WTC11 (cell line): Measurements from ENCODE around the gene CAPN2. TPM values are rescaled to one million over a fixed set of nuclear protein-coding genes. Genes with fewer than 3 reads are reported as not detected.
A peak's percentile ranks its signal among the peaks of the same experiment; 100 is the strongest.

Experiments used
- ATAC-seq: fragments of 200-7000 bp; cut with Tn5 transposase; 2 replicates; pipeline ENCODE4 v1.10.0; 2021; ENCODE audit warnings: mild to moderate bottlenecking, moderate library complexity
- CTCF ChIA-PET: fragments of 300-600 bp; sonication (Branson Sonifier 250); formaldehyde crosslinking; loops from one replicate; lab custom pipeline; 2021; ENCODE audit warnings: antibody characterized with exemption; lab: Charles Lee
- POLR2A ChIA-PET: fragments of 350-600 bp; sonication (Branson Sonifier 250); formaldehyde crosslinking; loops from one replicate; lab custom pipeline; 2021; ENCODE audit warnings: antibody characterized with exemption; lab: Charles Lee
- DNase-seq: peaks from one replicate; pipeline ENCODE4 v3.0.0; 2021; ENCODE audit warnings: low spot score
- H3K27ac Mint-ChIP-seq: 2 replicates; pipeline ENCODE4 v1.8.0; 2021; ENCODE audit warnings: mixed read lengths
- H3K27me3 Mint-ChIP-seq: 2 replicates; pipeline ENCODE4 v1.8.0; 2021; ENCODE audit warnings: low read depth, mild to moderate bottlenecking, moderate library complexity, mixed read lengths
- H3K36me3 Mint-ChIP-seq: 2 replicates; pipeline ENCODE4 v1.8.0; 2021; ENCODE audit warnings: mixed read lengths
- H3K4me1 Mint-ChIP-seq: 2 replicates; pipeline ENCODE4 v1.8.0; 2022; ENCODE audit warnings: mixed read lengths
- H3K4me3 Mint-ChIP-seq: 2 replicates; pipeline ENCODE4 v1.8.0; 2021; ENCODE audit warnings: mild to moderate bottlenecking, moderate library complexity, mixed read lengths
- H3K9me3 Mint-ChIP-seq: 2 replicates; pipeline ENCODE4 v1.8.0; 2021; ENCODE audit warnings: mixed read lengths
- ATF3 ChIP-seq: sonication (generic); formaldehyde crosslinking; conservative IDR thresholded peaks from 2 replicates; pipeline ENCODE4 v1.8.1; 2022; ENCODE audit warnings: mild to moderate bottlenecking, missing genetic modification reagents
- CDX4 ChIP-seq: fragments of 250-450 bp; sonication (Bioruptor Pico); IDR thresholded peaks from 2 replicates; pipeline ENCODE4 v1.9.0; 2021; ENCODE audit warnings: moderate library complexity, mild to moderate bottlenecking, inconsistent platforms, borderline replicate concordance
- CREB1 ChIP-seq: sonication (generic); formaldehyde crosslinking; IDR thresholded peaks from 2 replicates; pipeline ENCODE4 v1.8.0; 2023; ENCODE audit warnings: mild to moderate bottlenecking, missing genetic modification reagents
- CREM ChIP-seq: sonication (generic); formaldehyde crosslinking; IDR thresholded peaks from 2 replicates; pipeline ENCODE4 v1.8.1; 2022; ENCODE audit warnings: mild to moderate bottlenecking, missing genetic modification reagents, moderate library complexity
- E2F1 ChIP-seq: sonication (generic); formaldehyde crosslinking; IDR thresholded peaks from 2 replicates; pipeline ENCODE4 v1.8.0; 2022; ENCODE audit warnings: mild to moderate bottlenecking, missing genetic modification reagents
- ELF4 ChIP-seq: sonication (generic); formaldehyde crosslinking; IDR thresholded peaks from 2 replicates; pipeline ENCODE4 v1.8.1; 2022; ENCODE audit warnings: low read depth, mild to moderate bottlenecking, moderate library complexity, missing genetic modification reagents
- ESRRA ChIP-seq: sonication (generic); formaldehyde crosslinking; IDR thresholded peaks from 2 replicates; pipeline ENCODE4 v1.8.1; 2022; ENCODE audit warnings: mild to moderate bottlenecking, missing genetic modification reagents, borderline replicate concordance
- FOXK1 ChIP-seq: sonication (generic); formaldehyde crosslinking; IDR thresholded peaks from 2 replicates; pipeline ENCODE4 v1.8.0; 2022; ENCODE audit warnings: mild to moderate bottlenecking, moderate library complexity, missing genetic modification reagents
- GTF2I ChIP-seq: fragments of 250-450 bp; sonication (Bioruptor Pico); conservative IDR thresholded peaks from 2 replicates; pipeline ENCODE4 v1.4.0; 2021; ENCODE audit warnings: mild to moderate bottlenecking
- MYBL2 ChIP-seq: sonication (generic); formaldehyde crosslinking; IDR thresholded peaks from 2 replicates; pipeline ENCODE4 v1.8.1; 2023; ENCODE audit warnings: mild to moderate bottlenecking, moderate library complexity, missing genetic modification reagents
- NFYB ChIP-seq: sonication (generic); formaldehyde crosslinking; conservative IDR thresholded peaks from 2 replicates; pipeline ENCODE4 v1.8.0; 2022; ENCODE audit warnings: low read depth, missing genetic modification reagents
- OVOL2 ChIP-seq: fragments of 250-450 bp; sonication (Bioruptor Pico); IDR thresholded peaks from 2 replicates; pipeline ENCODE4 v1.9.0; 2021; ENCODE audit warnings: mild to moderate bottlenecking, borderline replicate concordance
- PRRX2 ChIP-seq: fragments of 250-450 bp; sonication (Bioruptor Pico); IDR thresholded peaks from 2 replicates; pipeline ENCODE4 v1.8.0; 2021; ENCODE audit warnings: mild to moderate bottlenecking
- RORB ChIP-seq: fragments of 250-450 bp; sonication (Bioruptor Pico); IDR thresholded peaks from 2 replicates; pipeline ENCODE4 v1.9.0; 2021; ENCODE audit warnings: mild to moderate bottlenecking
- TEAD1 ChIP-seq: sonication (generic); formaldehyde crosslinking; IDR thresholded peaks from 2 replicates; pipeline ENCODE4 v1.8.0; 2022; ENCODE audit warnings: mild to moderate bottlenecking, missing genetic modification reagents
- TEAD4 ChIP-seq: sonication (generic); formaldehyde crosslinking; IDR thresholded peaks from 2 replicates; pipeline ENCODE4 v1.8.0; 2022; ENCODE audit warnings: mild to moderate bottlenecking, missing genetic modification reagents
- TP53 ChIP-seq: sonication (generic); formaldehyde crosslinking; IDR thresholded peaks from 2 replicates; pipeline ENCODE4 v1.8.1; 2023; ENCODE audit warnings: mild to moderate bottlenecking, missing genetic modification reagents
- ZBTB21 ChIP-seq: sonication (generic); formaldehyde crosslinking; IDR thresholded peaks from 2 replicates; pipeline ENCODE4 v1.8.1; 2023; ENCODE audit warnings: mild to moderate bottlenecking, missing genetic modification reagents, borderline replicate concordance
- ZNF121 ChIP-seq: sonication (generic); formaldehyde crosslinking; IDR thresholded peaks from 2 replicates; pipeline ENCODE4 v1.8.0; 2023; ENCODE audit warnings: missing genetic modification reagents
- ZNF425 ChIP-seq: fragments of 250-450 bp; sonication (Bioruptor Pico); conservative IDR thresholded peaks from 2 replicates; pipeline ENCODE4 v1.9.0; 2021; ENCODE audit warnings: mild to moderate bottlenecking
- ZNF532 ChIP-seq: fragments of 250-450 bp; sonication (Bioruptor Pico); IDR thresholded peaks from 2 replicates; pipeline ENCODE4 v1.9.0; 2021; ENCODE audit warnings: mild to moderate bottlenecking, borderline replicate concordance
- total RNA-seq: library from RNA; stranded (reverse); gene quantifications from 3 replicates; pipeline ENCODE4 v1.2.3, GENCODE V29; 2021

CAPN2 gene
- total RNA-seq, 1 experiment from 2014 or later = 21.3 TPM

DNA sequence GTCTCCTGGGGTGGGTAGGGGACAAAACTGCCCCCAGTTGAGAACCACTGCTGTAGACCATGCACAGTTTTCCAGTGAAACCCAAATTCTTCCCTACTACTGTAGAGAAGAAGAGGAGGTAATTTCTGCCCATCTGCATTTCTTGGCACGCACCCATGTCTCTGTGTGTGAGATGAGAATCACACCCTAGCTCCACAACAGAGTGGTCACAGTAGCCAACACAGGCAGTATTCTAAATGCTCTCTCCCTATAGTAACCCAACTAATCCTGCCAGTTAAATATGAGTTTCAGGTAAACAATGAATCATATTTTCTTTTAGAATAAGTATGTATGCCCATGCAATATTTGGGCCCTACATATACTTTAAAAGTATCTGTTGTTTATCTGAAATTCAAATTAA lies 1.2 kb upstream of the CAPN2 start:
- no peak for TF ChIP-seq TP53
- no peak for TF ChIP-seq E2F1
- TF ChIP-seq ELF4 (CRISPR knock-in tag) = no peak
- no peaks in the 10 kb centered on the region for H3K9me3 Mint-ChIP-seq
- H3K4me1 Mint-ChIP-seq = peaks cover 36% of the 10 kb centered on the region
- no peak for ATAC-seq
- no peaks in the 10 kb centered on the region for H3K36me3 Mint-ChIP-seq
- H3K4me3 Mint-ChIP-seq = no peak overlapping the region
- no peak overlapping the region for H3K27ac Mint-ChIP-seq
- DNase-seq = no peak
- H3K27me3 Mint-ChIP-seq = peaks cover 63% of the 10 kb centered on the region
- CTCF ChIA-PET = interaction anchor here (3.0 kb wide), 1 partner anchor 39 kb away, joined by 34 read pairs; no protein-coding TSS in a partner anchor
- POLR2A ChIA-PET = no interaction called here

GRCh38 chr1:223711747-223712193 lies 569 bp upstream of the CAPN2 start:
- peaks cover 36% of the 10 kb centered on the region for H3K4me1 Mint-ChIP-seq
- POLR2A ChIA-PET = no interaction called here
- ATAC-seq (no peak), DNase-seq (no peak)
- no peaks in the 10 kb centered on the region for H3K9me3 Mint-ChIP-seq
- TF ChIP-seq ZNF425 (no peak), GTF2I (CRISPR knock-in tag) (peak; percentile 97)
- no peak overlapping the region for H3K27ac Mint-ChIP-seq
- peak overlapping the region; percentile 58 for H3K4me3 Mint-ChIP-seq
- H3K36me3 Mint-ChIP-seq = no peaks in the 10 kb centered on the region
- peaks cover 69% of the 10 kb centered on the region for H3K27me3 Mint-ChIP-seq
- CTCF ChIA-PET = interaction anchor here (0.9 to 3.0 kb wide), 8 partner anchors 13 to 60 kb away, joined by 3 to 34 read pairs (median 4); no protein-coding TSS in a partner anchor

DNA sequence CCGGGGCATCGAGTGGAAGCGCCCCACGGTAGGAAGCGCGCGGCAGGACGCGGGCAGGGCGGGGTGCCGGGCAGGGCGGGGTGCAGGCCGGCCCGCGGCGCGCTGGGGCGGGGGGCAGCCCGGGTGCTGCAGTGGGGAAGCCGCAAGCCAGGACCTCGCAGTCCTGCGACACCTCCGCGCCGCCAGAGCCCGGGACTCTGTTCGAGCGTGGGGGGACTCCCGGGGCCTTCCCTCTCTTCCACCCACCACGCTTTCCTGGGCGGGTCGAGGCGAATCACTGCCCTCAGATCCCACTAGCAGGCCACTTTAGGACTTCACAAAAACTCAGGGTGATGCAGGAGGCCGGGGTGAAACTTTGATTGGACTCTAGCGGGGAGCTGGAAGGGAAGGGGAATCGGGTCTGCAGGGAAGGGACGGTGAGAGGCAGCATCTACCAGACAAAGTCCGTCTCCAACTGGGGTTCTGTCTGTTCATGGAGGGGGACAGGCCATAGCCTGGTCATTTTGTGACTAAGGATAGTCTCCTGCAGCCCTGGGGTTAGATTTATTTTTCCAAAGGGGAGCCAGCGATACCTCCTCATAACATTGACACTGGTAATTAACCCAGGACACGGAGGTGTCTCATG lies 623 bp downstream of the CAPN2 start:
- peaks cover 77% of the 10 kb centered on the region for H3K27me3 Mint-ChIP-seq
- no peaks in the 10 kb centered on the region for H3K36me3 Mint-ChIP-seq
- no peak overlapping the region for H3K27ac Mint-ChIP-seq
- TF ChIP-seq FOXK1 (CRISPR knock-in tag) = no peak
- no peak for TF ChIP-seq OVOL2 (CRISPR knock-in tag)
- no peak for TF ChIP-seq CDX4 (CRISPR knock-in tag)
- TF ChIP-seq ZBTB21 (CRISPR knock-in tag) = no peak
- no peak for TF ChIP-seq CREB1
- TF ChIP-seq TEAD4 = no peak
- no peak for TF ChIP-seq TEAD1 (CRISPR knock-in tag)
- no peak for TF ChIP-seq PRRX2 (CRISPR knock-in tag)
- TF ChIP-seq ZNF532 = no peak
- no peak for TF ChIP-seq ATF3 (CRISPR knock-in tag)
- TF ChIP-seq ZNF425 = no peak
- TF ChIP-seq MYBL2 (CRISPR knock-in tag) = no peak
- TF ChIP-seq ZNF121 (CRISPR knock-in tag) = no peak
- TF ChIP-seq NFYB (CRISPR knock-in tag) = no peak
- TF ChIP-seq ESRRA (CRISPR knock-in tag) = no peak
- no peak for TF ChIP-seq RORB (CRISPR knock-in tag)
- no peak for TF ChIP-seq CREM (CRISPR knock-in tag)

More for the DNA sequence above, 623 bp downstream of the CAPN2 start:
- peak; percentile 34 for ATAC-seq
- ChIA-PET CTCF (interaction anchor here (0.7 to 3.0 kb wide), 12 partner anchors 14 to 59 kb away, joined by 3 to 34 read pairs (median 4); no protein-coding TSS in a partner anchor), POLR2A (interaction anchor here (1.4 kb wide), 1 partner anchor 36 kb away, joined by 3 read pairs; no protein-coding TSS in a partner anchor)
- no peaks in the 10 kb centered on the region for H3K9me3 Mint-ChIP-seq
- DNase-seq = no peak
- peak overlapping the region; percentile 75 for H3K4me3 Mint-ChIP-seq
- H3K4me1 Mint-ChIP-seq = peaks cover 38% of the 10 kb centered on the region
